ENCODE results near the gene PODN.

The PODN gene, protein sequence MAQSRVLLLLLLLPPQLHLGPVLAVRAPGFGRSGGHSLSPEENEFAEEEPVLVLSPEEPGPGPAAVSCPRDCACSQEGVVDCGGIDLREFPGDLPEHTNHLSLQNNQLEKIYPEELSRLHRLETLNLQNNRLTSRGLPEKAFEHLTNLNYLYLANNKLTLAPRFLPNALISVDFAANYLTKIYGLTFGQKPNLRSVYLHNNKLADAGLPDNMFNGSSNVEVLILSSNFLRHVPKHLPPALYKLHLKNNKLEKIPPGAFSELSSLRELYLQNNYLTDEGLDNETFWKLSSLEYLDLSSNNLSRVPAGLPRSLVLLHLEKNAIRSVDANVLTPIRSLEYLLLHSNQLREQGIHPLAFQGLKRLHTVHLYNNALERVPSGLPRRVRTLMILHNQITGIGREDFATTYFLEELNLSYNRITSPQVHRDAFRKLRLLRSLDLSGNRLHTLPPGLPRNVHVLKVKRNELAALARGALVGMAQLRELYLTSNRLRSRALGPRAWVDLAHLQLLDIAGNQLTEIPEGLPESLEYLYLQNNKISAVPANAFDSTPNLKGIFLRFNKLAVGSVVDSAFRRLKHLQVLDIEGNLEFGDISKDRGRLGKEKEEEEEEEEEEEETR

DNA sequence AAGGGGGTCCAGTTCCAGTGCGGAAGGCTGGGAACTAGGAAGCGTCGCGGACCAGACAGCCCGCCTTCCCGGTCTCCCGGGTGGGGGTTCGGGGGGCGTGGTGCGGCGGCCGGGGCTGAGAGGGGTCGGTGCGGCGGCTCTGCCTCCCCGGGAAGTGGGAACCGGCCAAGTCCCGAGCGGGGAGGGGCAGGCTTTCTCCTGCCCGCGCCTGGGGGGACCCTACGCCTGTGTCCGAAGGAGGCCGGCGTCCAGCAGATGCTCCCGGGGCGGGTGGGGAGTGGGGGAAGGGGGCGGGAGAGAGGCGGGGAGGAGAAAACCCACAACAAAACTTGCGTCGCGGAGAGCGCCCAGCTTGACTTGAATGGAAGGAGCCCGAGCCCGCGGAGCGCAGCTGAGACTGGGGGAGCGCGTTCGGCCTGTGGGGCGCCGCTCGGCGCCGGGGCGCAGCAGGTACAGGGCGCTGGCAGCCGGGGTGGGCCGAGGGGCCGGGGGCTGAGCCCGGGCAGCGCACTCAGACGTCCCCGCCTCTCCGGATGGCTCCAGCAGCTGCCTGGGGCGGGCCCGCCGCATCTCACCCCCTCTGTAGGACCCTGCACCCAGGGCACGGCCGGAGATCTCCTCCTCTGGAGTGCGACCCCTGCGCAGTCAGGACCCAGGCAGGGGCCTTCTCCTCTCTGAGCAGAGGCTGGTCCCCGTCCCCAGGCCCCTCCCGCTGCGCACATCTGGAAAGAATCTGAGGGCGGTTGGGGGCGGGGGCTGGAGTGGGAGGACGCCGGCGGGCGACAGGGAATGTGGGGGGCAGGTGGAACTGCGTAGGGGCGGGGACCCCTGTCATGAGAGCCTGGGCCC lies at the start of gene PODN:
Gene PODN, plus strand, starts transcription at position 355 of the 849 bp plus-strand sequence. CDS start 7,643 bp downstream, outside the sequence.
- DNase-seq, result peak; percentile 31

DNA sequence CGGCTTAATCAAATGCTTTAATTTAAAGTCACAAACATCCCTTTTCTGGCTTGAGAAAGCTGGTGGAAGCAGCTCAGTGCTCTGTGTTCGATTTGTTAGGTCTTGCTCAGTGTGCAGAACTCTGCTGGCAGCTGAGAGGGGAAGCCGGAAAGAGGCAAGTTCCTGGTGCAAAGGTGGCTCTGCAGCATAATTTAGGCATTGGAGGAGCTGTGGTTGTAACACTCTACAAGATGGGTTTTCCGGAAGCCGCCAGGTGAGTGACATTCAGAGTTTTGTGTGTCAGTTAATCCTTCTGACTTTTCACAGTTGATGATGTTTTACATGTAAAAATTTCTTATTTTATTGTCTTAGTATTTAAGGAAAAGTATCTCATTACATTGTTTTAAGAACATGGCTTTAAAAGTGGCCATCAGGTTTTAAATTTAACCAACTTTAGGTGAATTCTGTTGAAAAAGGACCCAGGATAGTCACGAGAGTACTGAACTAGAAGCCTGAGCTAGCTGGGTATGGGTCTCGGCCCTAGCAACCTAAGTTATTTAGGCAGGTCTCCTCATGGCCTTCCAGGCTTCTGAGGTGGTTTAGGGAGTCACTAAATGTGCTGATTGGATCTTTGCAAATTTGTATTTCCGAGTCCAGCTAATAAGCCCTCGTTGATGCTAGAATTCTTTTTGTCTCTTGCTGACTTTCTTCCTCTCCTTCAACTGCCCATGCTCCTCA lies 47.1 kb upstream of the PODN start:
- peak; percentile 96 for DNase-seq

DNA sequence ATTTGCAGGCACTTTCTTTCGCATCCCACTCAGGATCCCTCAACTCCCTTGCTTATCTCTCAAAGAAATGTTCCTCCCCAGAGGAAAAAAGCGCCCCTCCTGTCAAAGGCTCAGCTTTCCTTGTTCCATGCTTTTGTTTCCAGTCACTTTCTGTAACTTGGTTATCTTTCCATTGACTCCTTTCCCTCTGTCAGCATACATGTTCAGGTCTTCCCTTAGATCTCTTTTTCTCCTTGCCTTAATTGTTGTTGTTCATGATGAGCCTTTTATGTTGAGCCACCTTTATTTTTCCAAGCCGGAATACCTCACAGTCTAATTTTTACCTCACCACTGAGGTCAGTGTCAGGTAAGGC lies 46.5 kb upstream of the PODN start:
- no peak for DNase-seq

- DNase-seq, result no peak
These were observed 45.3 kb upstream of the PODN start for GRCh38 chr1:53016705-53017104.

GRCh38 chr1:53020588-53020987 lies 41.4 kb upstream of the PODN start:
- no peak for DNase-seq

DNA sequence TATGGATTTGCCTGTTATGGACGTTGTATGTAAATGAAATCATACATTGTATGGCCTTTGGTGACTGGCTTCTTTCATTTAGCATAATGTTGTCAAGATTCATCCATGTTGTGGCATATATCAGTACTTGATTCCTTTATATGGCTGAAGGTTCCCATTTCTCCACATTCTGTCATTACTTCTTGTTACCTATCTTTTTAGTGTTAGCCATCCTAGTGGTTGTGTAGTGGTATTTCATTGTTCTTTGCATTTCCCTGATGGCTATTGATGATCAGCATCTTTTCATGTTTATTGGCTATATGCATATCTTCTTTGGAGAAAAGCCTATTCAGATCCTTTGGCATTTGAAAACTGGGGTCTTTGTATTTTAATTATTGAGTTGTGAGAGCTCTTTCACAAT lies 39.8 kb upstream of the PODN start:
- peak; percentile 5 for DNase-seq

DNA sequence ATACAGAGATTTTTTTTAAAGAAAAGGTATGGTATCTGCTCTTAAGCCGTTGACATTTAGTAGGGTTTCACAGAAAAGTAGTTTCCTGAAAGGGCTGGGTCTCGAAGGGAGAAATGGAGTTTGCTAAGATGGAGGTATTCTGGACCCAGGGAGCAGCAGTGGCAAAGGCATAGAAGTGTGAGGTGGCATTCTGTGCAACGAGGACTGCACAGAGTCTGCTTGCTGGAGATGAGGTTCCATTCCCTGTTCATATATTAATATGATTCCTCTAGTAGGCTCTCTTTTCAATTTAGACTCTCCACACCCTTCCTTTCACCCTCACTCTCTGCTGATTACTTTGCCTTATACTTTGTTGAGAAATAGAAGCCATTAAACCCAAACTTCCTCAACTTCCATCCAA lies 38.5 kb upstream of the PODN start:
- DNase-seq, result peak; percentile 77

DNA sequence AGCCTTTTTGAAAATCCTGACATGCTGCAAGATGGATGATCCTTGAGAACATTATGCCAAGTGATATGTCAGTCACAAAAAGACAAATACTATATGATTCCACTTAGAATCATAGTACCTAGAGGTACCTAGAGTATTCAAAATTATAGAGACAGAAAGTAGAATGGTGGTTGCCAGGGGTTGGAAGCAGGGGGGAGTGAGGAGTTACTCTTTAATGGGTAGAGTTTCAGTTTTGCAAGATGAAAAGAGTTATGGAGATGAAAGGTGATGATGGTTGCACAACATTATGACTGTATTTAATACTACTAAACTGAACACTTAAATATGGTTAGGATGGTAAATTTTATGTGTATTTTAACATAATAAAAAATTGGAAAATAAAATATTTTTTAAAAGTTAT lies 37.9 kb upstream of the PODN start:
- no peak for DNase-seq

DNA sequence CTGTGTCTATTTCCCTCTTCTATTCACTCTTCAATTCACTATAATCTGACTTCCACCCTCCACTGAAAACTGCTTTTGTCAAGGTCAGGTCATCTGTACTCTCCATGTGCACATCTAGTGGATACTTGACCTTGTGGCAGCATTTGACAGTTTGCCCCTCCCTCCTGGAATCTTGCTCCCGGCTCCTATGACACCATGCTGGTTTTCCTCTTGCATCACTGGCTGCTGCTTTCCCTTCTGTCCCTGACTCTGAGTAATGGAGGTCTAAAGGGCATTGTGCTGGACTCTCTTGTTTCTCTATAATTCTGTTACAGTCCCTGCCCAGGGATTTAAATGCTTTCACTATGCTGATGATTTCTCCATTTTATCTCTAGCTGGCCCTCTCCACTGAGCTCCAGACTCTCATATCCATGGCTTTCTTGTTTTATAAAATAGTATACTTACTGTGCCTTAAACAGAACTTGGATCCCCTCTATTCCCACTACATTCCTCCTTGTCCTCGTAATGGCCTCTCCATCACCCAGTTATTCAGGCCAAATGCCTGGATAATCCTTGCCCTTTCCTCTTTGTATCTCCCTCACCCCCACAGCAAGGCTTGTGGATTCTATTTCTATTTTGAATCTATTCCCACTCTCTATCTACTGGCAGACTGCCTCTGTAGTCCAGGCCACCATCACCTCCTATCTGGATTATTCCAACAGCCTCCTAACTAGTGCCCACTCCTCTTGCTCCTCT lies 36.8 kb upstream of the PODN start:
- DNase-seq, result peak; percentile 11

DNA sequence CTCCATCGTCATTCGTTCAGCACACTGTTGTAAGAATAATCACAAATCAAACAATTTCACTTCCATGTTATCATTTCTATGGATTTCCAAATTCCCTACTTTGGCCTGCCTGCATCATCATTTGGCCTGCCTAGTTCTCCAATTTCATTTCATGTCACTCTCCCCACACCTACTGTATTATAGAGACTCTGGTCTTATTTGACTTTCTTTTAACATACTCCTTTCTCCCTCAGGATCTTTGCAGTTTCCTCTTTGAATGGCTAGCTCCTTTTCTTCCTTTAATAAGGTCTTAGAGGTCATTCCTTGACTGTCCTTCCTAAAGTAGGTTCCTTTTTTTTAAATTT lies 36.3 kb upstream of the PODN start:
- DNase-seq, result no peak

DNA sequence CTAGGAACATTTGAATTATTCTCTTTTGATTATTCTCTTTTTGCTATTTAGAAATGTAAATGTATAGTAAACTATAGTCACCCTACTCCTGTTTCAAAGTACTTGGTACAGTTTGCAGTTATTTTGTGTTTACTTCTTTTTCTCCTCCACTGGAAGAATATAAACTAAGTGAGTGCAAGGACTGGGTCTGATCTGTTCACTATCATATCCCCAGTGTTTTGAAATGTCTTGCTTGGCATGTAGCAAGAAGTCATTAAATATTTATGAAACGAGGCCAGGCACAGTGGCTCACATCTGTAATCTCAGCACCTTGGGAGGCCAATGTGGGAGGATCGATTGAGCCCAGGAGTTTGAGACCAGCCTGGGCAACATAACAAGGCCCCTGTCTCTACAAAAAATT lies 35.8 kb upstream of the PODN start:
- DNase-seq, result no peak

DNA sequence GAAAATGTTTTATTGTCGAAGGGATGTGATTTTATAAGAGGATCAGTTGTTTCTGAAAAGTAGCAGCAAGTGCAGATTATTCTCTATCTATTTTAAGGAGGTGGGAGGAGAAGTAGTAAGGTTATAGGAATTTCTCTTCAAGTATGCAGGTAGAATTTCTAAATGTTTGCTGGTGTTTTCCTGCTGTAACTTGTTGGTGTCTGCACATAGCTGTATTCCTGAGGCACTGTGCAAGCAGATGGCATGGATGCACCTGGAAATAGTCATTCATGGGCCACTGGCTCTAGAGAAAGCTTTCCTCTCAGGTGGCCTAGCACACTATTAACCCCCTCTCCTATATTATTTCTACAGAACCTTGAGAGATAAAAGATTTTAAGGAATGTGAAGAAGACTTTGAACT lies 30.3 kb upstream of the PODN start:
- no peak for DNase-seq

DNA sequence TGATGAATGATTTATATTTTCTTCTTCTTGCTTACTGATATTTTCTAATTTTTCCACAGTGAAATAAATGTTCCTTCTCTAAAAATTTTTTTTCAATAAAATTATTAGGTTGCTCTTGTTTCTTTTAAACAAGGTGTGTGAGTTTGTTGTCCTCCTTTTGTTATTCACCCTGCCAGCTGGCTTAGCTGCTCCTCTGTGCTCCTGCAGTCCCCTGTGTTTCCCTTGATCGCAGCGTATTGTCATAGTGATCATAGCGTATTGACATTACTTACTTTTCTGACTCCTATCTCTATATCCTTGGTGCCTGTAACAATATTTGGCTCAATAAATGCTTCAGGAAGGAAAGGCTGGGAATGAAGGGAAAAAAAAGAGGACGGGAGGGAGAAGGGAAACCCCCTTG lies 24.9 kb upstream of the PODN start:
- DNase-seq, result no peak

- no peak for DNase-seq
These were observed 23.4 kb upstream of the PODN start for GRCh38 chr1:53038566-53038965.

- no peak for DNase-seq
These were observed 18.7 kb upstream of the PODN start for GRCh38 chr1:53043271-53043670.

DNA sequence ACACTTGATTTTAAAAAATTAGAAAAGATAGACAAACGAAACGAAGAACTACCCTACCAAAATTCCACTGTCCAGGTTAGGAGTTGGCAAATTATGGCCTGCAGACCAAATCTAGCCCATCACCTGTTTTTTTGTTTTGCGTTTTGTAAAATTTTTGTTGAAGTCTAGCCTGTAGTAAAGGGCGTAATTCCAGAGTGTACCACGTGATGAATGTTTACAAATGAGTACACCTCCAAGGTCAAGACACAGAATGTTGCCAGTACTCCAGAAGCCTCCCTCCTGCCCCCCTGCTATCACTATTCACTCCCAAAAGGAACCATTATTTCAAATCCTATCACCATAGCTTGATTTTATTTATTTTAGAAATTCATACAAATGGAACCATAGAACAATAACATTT lies 17.1 kb upstream of the PODN start:
- DNase-seq, result no peak

GRCh38 chr1:53046930-53047329 lies 15.1 kb upstream of the PODN start:
- DNase-seq, result no peak

DNA sequence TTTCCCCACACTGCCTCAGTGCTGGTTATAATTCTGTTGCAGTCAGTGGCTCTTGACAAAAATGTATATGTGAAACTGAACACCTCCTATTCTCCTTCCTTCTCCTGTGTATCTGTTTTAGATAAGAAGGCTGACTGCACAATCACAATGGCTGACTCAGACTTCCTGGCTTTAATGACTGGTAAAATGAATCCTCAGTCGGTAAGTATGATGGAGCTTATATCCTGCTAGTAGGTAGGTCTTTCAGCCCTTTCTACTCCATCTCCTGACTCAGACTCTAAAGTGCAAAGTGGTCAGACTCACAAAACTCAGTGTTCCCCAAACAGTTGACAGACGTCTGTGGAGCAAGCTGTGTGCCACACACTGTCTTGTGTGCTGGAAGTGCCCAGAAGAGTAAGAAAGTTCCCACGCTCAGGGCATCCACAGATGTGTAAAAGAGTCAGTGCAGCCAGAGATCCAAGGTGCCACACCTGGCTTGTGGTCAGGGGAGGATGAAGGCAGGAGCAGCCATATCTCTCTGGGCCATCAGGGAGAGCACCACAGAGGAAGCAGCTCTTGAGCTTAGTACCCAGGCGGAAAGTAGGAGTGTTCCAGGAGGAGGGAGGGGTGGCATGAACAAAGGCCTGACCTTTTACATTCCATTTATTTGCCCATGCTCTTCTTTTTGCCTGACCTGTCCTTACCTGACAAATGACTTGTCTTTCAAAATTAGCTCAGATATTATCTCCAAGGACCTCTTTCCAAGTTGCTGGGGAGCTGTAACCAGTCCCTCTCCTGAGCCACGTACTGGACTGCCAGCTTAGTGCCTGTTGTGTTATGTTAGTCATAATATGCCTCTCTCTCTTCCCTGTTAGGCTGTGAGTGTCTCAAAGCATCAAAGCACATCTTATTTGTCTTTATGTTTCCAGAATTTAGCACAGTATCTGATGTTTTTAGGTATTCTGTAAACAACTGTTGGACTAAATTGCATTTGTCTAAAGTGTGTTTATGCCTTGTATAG lies 14.0 kb upstream of the PODN start:
- DNase-seq, result no peak

GRCh38 chr1:53048960-53049573 lies 12.9 kb upstream of the PODN start:
- no peak for DNase-seq

DNA sequence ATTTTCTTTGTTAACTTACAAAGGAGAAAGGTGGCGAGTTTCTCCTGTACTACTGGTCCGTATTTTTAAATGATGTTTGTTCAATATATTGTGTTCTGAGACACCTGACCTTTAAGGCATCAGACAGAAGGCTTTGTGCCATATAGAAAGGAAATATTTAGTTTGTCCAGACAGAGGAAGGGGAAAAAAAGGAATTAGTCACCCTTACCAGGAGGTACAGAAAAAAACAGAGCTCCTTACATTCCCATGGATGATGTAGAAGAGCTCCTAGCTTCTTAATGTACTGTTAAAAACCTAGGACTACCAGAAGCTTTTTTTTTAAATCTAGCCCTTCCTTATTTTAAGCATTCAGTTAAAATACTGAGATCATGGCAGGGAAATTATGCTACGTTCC lies 12.4 kb upstream of the PODN start:
- no peak for DNase-seq

GRCh38 chr1:53050310-53050709 lies 11.7 kb upstream of the PODN start:
- DNase-seq, result no peak
